HCT116 (cell line): ENCODE data around the gene ZSCAN2. TPM values are rescaled to one million over a fixed set of nuclear protein-coding genes. Genes with fewer than 3 reads are reported as not detected.

Experiments
- ATAC-seq: fragments of 200-7000 bp; cut with Tn5 transposase; 2 replicates; pipeline ENCODE4 v1.9.1; 2020; ENCODE audit warnings: mild to moderate bottlenecking, moderate library complexity
- BruUV-seq: library from RNA; stranded (reverse); fragments of 400-500 nt; replicated peaks from 2 replicates; lab custom pipeline; 2021; lab: Mats Ljungman, UMichigan
- CTCF ChIA-PET: fragments of 300-600 bp; sonication (Branson Sonifier 250); formaldehyde crosslinking; loops from one replicate; lab custom pipeline; 2021; ENCODE audit warnings: antibody characterized with exemption; lab: Charles Lee
- POLR2A ChIA-PET: fragments of 300-600, 350-600 bp; sonication (Branson Sonifier 250); formaldehyde crosslinking; loops from one replicate; lab custom pipeline; 2021; ENCODE audit warnings: antibody characterized with exemption; lab: Charles Lee
- RAD21 ChIA-PET, 2 experiments: fragments of 300-600 bp; sonication (Branson Sonifier 250); formaldehyde crosslinking; loops; one replicate each; lab custom pipeline; 2023; ENCODE audit warnings: low total read pairs in 2 of 2; ENCODE audit not compliant: uncharacterized antibody in 2 of 2, unreplicated experiment in 2 of 2, low non-redundant PET in 1 of 2; lab: Charles Lee
- DNase-seq: peaks from one replicate; pipeline ENCODE4 v3.0.0-alpha.2; 2010; ENCODE audit warnings: low read depth, low spot score
- H2AFZ ChIP-seq: fragments of 200-600 bp; shearing (Covaris generic), sonication (generic); 2 replicates; pipeline ENCODE4 v1.6.1; 2017; ENCODE audit warnings: low read depth, mixed run types, mixed read lengths, antibody characterized with exemption, low read length; ENCODE audit not compliant: poor library complexity, severe bottlenecking
- H3K27ac ChIP-seq: 2 replicates; pipeline ENCODE4 v1.5.1; 2012; ENCODE audit warnings: low read depth, low read length
- H3K27me3 ChIP-seq: fragments of 200-600 bp; sonication (generic); 2 replicates; pipeline ENCODE4 v1.6.1; 2016; ENCODE audit warnings: mixed run types, low read length, mixed read lengths; ENCODE audit not compliant: insufficient read depth
- H3K36me3 ChIP-seq, 2 experiments: fragments of 200-500 bp in 1 of 2; fragments of 200-600 bp in 1 of 2; sonication (Bioruptor generic) in 1 of 2; sonication (generic) in 1 of 2; 2 replicates each; pipeline versions ENCODE4 v1.5.1 to v1.6.1; 2014 to 2016; ENCODE audit warnings: low read length in 2 of 2, inconsistent platforms in 1 of 2, mixed read lengths in 1 of 2, mixed run types in 1 of 2; ENCODE audit not compliant: insufficient read depth in 2 of 2, control insufficient read depth in 1 of 2
- H3K4me1 ChIP-seq, 2 experiments: fragments of 200-600 bp in 1 of 2; sonication (generic) in 1 of 2; 2 replicates each; pipeline versions ENCODE4 v1.5.1 to v1.6.1; 2012 to 2017; ENCODE audit warnings: low read length in 2 of 2, inconsistent platforms in 1 of 2, mild to moderate bottlenecking in 1 of 2, mixed read lengths in 1 of 2, mixed run types in 1 of 2, moderate library complexity in 1 of 2; ENCODE audit not compliant: insufficient read depth in 2 of 2, control insufficient read depth in 1 of 2
- H3K4me2 ChIP-seq: fragments of 200-600 bp; sonication (generic); 2 replicates; pipeline ENCODE4 v1.6.1; 2017; ENCODE audit warnings: mixed run types, low read length, mixed read lengths
- H3K4me3 ChIP-seq, 2 experiments: fragments of 200-600 bp in 1 of 2; sonication (generic) in 1 of 2; replicated peaks in 1 of 2; 2 replicates each; pipeline ENCODE4 v1.5.1; 2011 to 2016; ENCODE audit warnings: low read length in 2 of 2, control low read depth in 1 of 2, low read depth in 1 of 2, mild to moderate bottlenecking in 1 of 2, mixed read lengths in 1 of 2, mixed run types in 1 of 2
- H3K79me2 ChIP-seq: fragments of 200-600 bp; sonication (generic); 2 replicates; pipeline ENCODE4 v1.6.1; 2017; ENCODE audit warnings: mild to moderate bottlenecking, mixed run types, low read length, moderate library complexity, mixed read lengths; ENCODE audit not compliant: insufficient read depth
- H3K9ac ChIP-seq: fragments of 200-600 bp; sonication (generic); 2 replicates; pipeline ENCODE4 v1.6.1; 2016; ENCODE audit warnings: low read length, mixed read lengths
- H3K9me2 ChIP-seq: fragments of 200-600 bp; sonication (generic), shearing (Covaris generic); 2 replicates; pipeline ENCODE4 v1.6.1; 2017; ENCODE audit warnings: mixed run types, mild to moderate bottlenecking, moderate library complexity; ENCODE audit not compliant: insufficient read depth
- H3K9me3 ChIP-seq, 2 experiments: fragments of 200-500 bp in 1 of 2; fragments of 200-600 bp in 1 of 2; sonication (Bioruptor generic) in 1 of 2; sonication (generic) in 1 of 2; 2 replicates each; pipeline ENCODE4 v1.6.1; 2014 to 2017; ENCODE audit warnings: low read length in 2 of 2, mixed read lengths in 2 of 2, inconsistent platforms in 1 of 2, low read depth in 1 of 2, mild to moderate bottlenecking in 1 of 2, mixed run types in 1 of 2, moderate library complexity in 1 of 2; ENCODE audit not compliant: control insufficient read depth in 1 of 2, insufficient read depth in 1 of 2
- H4K20me1 ChIP-seq: fragments of 200-600 bp; sonication (generic), shearing (Covaris generic); 2 replicates; pipeline ENCODE4 v1.6.1; 2017; ENCODE audit warnings: mixed run types, mild to moderate bottlenecking, moderate library complexity; ENCODE audit not compliant: insufficient read depth
- CTCF ChIP-seq, 3 experiments: fragments of 200-600 bp in 1 of 3; sonication (generic) in 1 of 3; IDR thresholded peaks in 2 of 3; conservative IDR thresholded peaks in 1 of 3; 2 replicates each; pipeline ENCODE4 v1.5.1; 2012 to 2017; ENCODE audit warnings: low read depth in 2 of 3, low read length in 2 of 3, antibody characterized with exemption in 1 of 3, borderline replicate concordance in 1 of 3, control low read depth in 1 of 3, mild to moderate bottlenecking in 1 of 3, mixed read lengths in 1 of 3, mixed run types in 1 of 3, moderate library complexity in 1 of 3; ENCODE audit not compliant: insufficient read depth in 1 of 3
- EZH2 ChIP-seq: fragments of 200-600 bp; sonication (generic); IDR thresholded peaks from 2 replicates; pipeline ENCODE4 v1.6.1; 2017; ENCODE audit warnings: antibody characterized with exemption, mixed run types
- MAX ChIP-seq: IDR thresholded peaks from 2 replicates; pipeline ENCODE4 v1.6.1; 2012
- RAD21 ChIP-seq: IDR thresholded peaks from 2 replicates; pipeline ENCODE4 v1.6.1; 2012; ENCODE audit warnings: low read depth, mild to moderate bottlenecking
- SP1 ChIP-seq: IDR thresholded peaks from 2 replicates; pipeline ENCODE4 v1.6.1; 2012; ENCODE audit warnings: low read depth
- SRF ChIP-seq: IDR thresholded peaks from 2 replicates; pipeline ENCODE4 v1.6.1; 2012; ENCODE audit warnings: low read depth
- YY1 ChIP-seq: IDR thresholded peaks from 2 replicates; pipeline ENCODE4 v1.6.1; 2011; ENCODE audit warnings: low read length, low read depth, moderate library complexity, mild to moderate bottlenecking; ENCODE audit not compliant: insufficient replicate concordance; ENCODE audit errors: extremely low read depth
- ZNF274 ChIP-seq: fragments of 200-500 bp; sonication (Bioruptor generic); IDR thresholded peaks from 2 replicates; pipeline ENCODE4 v1.6.1; 2014; ENCODE audit warnings: mild to moderate bottlenecking, low read depth, low read length, inconsistent platforms
- intact Hi-C: fragments of 100-400 bp; cut with micrococcal nuclease; formaldehyde crosslinking; loops from 2 replicates; pipeline ENCODE4 v1.10.0; 2022
- total RNA-seq: library from RNA; stranded (reverse); gene quantifications from one replicate; pipeline ENCODE4 v1.2.1, GENCODE V29; 2021; ENCODE audit not compliant: unreplicated experiment

ZSCAN2 gene
- total RNA-seq, 1 experiment from 2014 or later: 15.5 TPM

- H3K36me3 ChIP-seq: no peaks in the 10 kb centered on the region
- RAD21 ChIA-PET: no interaction called here
- TF ChIP-seq CTCF (IDR thresholded peaks at IDR 0.05 in 2 of 3, conservative IDR thresholded peaks at IDR 0.05 in 1 of 3; ENCODE audit: borderline replicate concordance in 1 of 3, insufficient read depth in 1 of 3, low read depth in 2 of 3, low read length in 2 of 3) (no peak), MAX (no peak), ZNF274 (no peak), SP1 (no peak), SRF (no peak), EZH2 (no peak), RAD21 (no peak), YY1 (no peak)
- H2AFZ ChIP-seq: no peak overlapping the region
- H3K9me2 ChIP-seq: no peaks in the 10 kb centered on the region
- no peaks in the 10 kb centered on the region for H3K9me3 ChIP-seq
- no peak overlapping the region for H3K9ac ChIP-seq
- no peak for ATAC-seq
- CTCF ChIA-PET: no interaction called here
- no peak for DNase-seq
- no peak overlapping the region for H3K4me2 ChIP-seq
- H3K27me3 ChIP-seq: no peaks in the 10 kb centered on the region
- no peaks in the 10 kb centered on the region for H4K20me1 ChIP-seq
- no peaks in the 10 kb centered on the region for H3K79me2 ChIP-seq
- no peak overlapping the region for H3K27ac ChIP-seq
- no peak overlapping the region for H3K4me3 ChIP-seq
- H3K4me1 ChIP-seq: peaks cover 0 to 3% of the 10 kb centered on the region in 2 experiments; a peak in 2 of 4 replicates
- no TSS peak for BruUV-seq
- POLR2A ChIA-PET: no interaction called here
- intact Hi-C loops: loop anchor here (5.0 to 10.0 kb wide), 3 partner anchors 38 to 453 kb away; no protein-coding TSS in a partner anchor
Measured at GRCh38 chr15:84594617-84595290, 6.1 kb upstream of the ZSCAN2 start.
